Measurements from ENCODE around the gene GTPBP4.

GTPBP4 gene

DNA sequence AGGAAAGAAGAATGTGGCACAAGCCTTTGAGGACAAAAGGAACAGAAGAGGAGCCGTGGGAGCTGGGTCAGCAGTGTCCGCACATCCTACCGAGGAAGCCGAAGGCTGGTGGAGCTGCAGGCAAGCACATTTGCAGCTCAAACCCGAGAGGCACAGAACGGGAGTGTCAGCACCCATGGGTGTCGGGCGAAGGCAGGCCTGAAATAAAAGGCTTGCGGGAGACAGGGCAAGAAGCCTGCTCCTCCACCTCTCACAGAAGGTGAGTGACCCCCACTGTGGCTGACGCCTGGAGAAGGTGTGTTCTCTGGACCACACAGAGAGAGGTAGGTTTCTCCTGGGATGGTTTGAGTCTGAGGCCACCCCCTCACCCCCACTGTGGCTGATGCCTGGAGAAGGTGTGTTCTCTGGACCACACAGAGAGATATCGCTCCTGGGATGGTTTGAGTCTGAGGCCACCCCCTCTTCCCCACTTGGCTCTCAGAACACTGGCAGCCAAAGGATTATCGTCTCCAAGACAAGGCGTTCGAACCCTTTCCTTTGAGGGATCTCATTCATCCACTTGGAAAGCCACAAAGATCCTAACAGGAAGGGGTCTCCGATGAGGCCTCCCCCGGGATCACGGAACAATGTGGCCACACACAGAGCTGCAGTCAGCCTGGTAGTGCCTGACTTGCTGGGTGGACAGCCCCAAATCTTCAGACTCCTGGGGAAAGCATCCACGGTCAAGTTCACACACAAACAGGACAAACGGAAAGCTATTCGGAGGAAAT, 21.6 kb upstream of the GTPBP4 start:
- DNase-seq (no peak), ATAC-seq (peak; percentile 19)

DNA sequence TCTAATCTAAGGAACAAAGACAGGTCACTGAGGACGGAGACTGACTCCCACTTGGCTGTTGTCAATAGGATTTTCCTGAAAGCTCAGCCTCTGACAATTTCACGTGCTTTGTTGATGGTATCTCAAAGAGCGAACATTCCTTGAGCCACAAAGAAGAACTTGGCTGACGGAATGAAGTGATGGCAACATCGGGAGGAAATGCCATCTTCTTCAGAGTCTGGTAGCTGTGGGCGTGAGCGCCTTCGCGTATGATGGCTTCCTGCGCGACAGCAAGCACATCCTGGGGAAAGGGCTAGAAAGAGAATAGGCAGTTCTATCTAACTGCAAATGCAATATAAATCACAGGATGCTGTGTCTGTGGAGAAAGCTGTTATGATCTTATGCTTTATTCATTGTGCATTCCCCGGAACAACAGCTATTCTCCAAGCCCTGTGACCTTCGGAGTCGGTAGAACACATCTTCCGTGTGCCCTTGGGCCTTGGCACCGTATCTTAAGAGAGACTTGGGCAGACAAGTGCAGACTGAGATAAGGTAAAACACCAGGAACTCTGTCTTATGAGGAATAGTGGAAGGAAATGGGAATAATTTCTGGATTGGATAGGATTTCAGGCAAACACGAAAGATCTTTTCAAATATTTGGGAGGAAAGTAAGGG, 19.6 kb upstream of the GTPBP4 start:
- ATAC-seq (no peak), DNase-seq (no peak)

DNA sequence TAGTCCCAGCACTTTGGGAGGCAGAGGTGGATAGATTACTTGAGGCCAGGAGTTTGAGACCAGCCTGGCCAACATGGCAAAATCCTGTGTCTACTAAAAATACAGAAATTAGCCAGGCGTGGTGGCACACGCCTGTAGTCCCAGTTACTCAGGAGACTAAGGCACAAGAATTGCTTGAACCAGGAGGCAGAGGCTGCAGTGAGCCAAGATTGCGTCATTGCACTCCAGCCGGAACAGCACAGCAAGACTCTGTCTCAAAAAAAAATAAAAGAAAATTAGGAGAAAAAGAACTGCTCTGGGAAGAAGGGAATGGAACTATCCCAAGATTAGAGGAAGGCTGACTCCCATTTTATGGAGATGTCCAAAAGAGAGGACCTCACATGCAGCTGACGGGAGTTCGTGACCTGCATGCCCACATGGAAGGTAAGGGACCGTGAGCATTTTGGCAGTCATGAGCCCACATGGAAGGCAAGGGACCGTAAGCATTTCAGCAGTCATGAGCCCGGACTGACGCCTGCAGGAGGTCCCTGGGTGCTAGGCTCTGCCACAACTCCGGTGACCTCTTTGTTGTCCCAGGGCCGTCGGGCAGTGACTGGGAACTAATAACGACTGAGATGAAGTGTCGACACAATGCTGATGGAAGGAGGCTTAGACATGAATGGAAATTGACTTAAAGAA, 18.6 kb upstream of the GTPBP4 start:
- no peak for DNase-seq
- no peak for ATAC-seq

DNA sequence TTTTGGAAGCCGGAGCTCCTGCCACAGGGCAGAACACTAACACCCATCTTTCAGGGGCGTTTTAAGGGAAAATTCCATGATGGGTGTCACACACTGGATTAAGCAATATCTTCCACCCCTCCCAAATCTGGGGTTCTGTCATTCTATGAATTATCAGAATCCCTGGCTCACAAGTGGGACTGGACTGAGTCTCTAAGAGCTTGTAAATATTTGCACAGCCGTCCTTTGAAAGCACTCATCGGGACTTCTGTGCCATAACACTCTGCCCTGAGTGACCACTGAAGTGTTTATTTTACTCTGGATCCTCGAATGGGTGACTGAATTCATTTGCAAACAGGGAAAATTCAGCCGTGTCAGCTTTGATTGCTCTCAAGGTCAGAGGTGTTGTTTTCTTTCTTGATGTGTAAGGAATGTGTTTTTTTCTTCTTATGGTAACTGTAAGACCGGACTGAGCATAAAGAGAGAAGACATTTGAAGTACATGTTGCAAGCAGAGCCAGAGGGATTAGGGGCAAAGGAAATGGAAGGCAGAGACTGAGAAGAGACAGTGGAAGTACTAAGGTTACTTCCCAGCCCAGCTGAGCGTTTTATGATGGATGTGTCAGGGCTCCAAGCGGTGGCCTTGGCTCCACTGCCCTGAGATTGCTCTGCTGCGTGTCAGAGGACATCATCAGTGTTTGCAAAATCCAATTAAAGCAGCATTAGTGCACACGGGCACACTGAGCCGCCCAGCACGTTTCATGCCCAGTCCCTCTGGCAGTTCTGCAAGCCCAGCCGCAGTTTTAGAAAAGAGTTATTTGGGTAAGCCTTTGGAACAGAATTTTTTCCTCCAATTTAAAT, 17.7 kb upstream of the GTPBP4 start:
- ATAC-seq: no peak
- DNase-seq: no peak

DNA sequence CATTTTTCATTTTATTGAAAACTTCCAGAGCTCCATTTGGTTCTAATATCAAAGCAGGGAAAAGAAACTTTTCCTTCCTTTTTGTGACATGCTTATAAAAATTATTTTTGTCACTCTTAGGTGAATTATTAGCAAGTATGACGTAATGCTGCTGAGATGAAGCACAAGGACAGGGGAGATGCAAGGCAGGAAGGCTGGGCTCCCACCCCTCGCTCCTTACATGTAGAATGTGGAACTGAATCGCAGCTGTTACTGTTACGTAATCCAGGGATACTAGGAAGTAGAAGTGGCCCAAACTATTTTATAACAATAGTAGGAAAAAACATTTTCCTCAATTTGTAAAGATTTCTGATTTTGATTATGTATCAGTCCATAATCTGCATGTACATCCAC, 17.1 kb upstream of the GTPBP4 start:
- no peak for DNase-seq
- ATAC-seq: no peak

DNA sequence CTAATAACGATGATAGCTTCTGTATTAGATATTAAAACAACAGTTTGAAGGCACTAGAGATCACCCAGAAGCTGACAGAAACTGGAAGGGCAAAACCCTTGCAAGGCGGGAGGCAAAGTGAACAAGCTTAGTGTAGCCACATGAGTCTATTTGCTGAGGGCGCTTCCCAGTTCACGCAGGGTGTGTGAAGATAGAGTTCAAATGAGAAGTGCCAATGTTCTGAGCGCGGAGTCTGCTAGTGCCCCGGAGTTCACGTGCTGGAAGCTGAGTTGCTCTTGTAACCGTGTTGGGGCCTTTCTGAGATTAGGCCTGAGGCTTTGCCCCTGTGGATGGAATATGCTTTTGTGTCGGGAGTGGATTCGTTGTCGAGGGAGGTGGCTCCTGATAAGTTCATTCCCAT, 16.6 kb upstream of the GTPBP4 start:
- no peak for ATAC-seq
- no peak for DNase-seq

DNA sequence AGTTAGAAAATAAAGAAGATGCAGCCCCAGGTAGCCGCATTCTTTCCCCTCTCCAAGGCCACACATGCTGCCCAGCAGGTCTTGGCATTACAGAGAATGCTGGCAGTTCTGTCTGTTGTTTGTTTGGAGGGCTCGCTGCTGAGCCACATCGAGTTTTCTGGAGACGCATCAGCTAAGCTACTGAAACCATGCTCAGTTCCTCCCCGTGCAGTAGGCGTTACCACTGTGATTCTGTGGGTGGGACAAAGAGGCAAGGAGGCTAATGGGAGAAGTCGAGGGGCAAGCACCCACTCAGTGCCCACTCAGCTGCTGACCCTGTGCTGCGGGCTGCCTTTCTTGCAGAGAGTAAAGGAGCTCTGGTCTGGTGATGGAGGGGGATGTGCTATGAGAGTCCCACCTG, 15.5 kb upstream of the GTPBP4 start:
- ATAC-seq: no peak
- DNase-seq: no peak

DNA sequence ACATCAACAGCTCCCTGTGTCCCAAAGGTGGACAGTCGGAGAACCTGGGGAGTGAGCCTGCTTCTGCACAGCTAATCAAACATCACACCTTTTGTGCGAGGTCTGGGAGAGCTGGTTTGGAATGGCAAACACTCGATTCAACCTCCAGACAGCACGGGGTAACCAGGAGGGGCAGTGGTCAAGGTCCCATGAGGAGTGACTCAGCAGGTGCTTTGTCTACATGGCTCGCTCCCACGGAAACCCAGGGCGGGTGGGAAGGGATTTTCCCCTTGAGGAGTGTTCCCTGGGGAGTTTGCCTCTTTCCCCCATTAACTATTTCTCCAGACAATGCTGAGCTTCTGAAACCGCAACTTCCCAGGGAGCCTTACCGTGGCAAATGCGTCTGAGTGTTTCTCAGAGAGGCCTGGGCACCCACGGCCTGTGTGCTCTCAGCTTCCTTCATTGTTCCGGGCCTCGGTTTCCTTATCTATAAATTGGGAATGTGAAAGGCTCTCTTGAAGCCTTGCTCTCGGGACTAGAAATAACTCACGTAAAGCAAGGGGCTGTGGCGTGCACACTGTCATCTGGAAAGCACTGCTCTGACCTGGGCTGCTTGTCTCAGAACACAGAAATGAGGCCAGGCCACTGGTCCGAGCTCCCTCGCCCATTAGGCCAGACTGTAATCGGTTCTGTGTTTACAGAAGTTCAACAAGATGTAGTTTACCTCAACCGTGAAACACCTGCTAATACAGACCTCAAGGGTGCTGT, 14.0 kb upstream of the GTPBP4 start:
- ATAC-seq (no peak), DNase-seq (no peak)

DNA sequence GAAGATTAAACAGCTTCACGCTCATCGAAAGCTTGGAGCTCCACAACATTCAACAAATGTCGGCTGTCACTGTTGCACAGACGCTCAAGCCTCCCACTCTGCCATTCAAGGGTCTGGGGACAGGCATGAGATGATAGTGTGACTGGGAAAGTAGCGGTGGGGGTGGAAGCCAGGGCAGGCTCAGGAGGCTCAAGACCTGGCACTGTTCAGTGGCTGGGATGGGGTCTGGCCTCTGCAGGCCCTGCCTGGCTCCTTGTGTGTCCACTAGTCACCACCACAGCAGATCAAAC, 13.5 kb upstream of the GTPBP4 start:
- no peak for ATAC-seq
- no peak for DNase-seq

DNA sequence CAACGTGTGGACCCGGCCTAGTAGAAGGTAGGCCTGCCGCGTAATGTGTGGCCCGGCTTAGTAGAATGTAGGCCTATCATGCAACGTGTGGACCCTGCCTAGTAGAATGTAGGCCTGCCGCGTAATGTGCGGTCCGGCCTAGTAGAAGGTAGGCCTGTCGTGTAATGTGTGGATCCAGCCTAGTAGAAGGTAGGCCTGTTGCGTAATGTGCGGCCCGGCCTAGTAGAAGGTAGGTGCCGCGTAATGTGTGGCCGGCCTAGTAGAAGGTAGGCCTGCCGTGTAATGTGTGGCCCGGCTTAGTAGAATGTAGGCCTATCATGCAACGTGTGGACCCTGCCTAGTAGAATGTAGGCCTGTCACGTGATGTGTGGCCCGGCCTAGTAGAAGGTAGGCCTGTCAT, 11.9 kb upstream of the GTPBP4 start:
- no peak for ATAC-seq
- no peak for DNase-seq

DNA sequence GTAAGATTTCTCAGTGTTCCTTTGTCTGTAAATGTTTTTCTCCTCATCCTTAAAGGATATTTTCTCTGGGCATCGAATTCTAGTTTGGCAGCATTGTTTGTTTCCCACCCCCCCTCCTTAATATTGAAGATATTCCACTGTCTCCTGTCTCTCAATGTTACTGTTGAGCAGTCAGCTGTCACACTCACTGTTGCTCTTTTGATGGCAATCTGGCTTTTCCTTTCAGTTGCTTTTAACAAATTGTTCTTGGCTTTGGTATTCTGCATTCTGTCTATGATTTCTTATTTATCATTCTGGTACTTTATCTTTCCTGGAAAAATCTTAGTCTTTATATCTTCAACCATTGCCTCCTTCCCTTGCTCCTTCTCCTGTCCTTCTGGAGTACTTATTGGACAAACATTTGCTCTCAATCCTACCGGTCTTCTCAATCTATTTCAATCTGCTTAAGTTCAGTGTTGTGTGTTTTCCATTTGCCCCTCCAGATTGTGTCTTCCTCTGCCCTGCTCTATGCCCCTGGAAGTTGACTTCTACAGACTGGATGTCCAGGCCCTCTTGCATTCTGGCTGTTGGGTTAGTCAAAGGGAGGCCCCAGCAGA, 9.3 kb upstream of the GTPBP4 start:
- DNase-seq (no peak), ATAC-seq (no peak)

DNA sequence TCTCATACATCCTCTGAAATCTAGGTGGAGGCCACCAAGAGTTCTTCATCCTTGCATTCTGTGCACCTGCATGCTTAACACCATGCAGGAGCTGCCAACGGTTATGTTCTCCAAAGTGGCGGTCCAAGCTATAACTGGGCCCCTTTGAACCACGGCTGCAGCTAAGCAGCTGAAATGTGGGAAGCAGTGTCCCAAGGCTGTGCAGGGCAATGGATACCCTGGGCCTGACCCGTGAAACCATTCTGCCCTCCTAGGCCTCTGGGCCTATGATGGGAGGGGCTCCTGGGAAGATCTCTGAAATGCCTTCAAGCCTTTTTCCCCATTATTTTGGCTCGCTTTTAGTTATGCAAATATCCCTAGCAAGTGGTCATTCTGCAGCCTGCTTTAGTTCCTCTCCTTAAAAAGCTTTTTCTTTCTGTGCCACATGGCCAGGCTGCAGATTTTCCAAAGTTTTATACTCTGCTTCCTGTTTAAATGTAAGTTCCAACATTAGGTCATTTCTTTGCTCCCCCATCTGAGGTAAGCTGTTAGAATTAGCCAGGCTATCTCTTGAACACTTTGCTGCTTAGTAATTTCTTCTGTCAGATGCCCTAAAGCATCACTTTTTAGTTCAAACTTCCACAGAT, 7.7 kb upstream of the GTPBP4 start:
- ATAC-seq (no peak), DNase-seq (no peak)

DNA sequence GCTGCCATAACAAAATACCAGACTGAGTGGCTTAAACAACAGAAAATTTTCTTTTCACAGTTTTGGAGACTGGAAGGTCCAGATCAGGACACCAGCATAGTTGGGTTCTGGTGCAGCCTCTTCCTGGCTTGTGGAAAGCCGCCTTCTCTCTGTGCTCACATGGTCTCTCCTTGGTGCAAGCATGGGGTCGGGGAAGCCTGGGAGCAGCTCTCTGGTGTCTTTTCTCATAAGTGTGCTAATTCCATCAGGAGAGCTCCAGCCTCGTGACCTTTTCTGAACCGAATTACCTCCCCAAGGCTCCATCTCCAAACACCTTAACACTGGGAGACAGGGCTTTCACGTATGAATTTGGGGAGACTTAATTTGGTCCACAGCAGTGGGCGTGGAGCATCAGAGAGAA, 4.8 kb upstream of the GTPBP4 start:
- no peak for DNase-seq
- no peak for ATAC-seq

DNA sequence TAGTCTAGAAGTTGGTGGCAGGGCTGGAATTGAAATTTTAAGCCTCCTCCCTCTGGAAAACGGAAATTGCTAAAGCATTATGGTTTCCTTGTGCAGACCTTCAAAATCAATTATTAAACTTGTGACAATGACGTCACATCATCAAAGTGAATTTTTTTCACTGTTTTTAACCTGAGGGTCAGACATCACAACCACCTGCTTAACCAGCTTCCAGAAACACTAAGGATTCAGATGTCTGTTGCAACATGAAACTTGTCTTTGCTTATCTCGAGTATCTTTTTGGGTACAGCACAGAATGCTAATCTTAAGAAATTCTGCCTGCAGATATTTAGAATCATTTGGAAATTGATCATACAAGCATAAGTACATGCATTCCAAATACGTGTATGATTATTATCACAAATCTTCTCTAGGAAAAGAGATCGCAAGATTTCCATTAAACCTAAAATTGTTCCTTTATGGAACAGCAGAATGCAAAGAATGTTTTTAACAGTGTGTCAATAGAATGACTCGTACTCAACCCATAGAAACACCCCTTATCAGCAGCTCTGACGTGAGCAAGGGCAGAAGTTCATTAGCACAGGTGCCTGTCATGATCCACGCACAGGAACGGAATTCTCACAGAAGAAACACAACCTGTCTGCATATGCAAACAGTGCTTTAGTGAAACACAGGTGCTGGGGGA, 4.1 kb upstream of the GTPBP4 start:
- ATAC-seq (no peak), DNase-seq (no peak)

DNA sequence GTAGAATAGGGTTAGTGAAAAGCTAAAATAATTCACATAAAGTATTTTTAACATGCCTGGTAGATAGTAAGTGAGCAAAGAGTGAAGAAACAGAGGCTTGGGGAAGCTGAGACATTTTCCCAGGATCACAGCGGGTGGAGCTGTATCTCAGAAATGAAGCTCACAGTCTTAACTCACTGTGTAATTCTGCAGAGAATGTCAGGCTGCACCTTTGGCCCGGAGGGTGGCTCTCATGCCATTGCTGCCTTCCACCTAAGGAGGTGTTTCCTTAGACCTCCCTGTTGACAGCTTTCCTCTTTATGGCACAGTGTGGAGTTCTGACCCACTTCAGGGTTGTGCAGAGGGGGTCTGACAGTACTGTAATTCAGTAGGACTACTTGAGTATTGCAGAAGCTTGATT, 2.9 kb upstream of the GTPBP4 start:
- ATAC-seq (no peak), DNase-seq (no peak)

DNA sequence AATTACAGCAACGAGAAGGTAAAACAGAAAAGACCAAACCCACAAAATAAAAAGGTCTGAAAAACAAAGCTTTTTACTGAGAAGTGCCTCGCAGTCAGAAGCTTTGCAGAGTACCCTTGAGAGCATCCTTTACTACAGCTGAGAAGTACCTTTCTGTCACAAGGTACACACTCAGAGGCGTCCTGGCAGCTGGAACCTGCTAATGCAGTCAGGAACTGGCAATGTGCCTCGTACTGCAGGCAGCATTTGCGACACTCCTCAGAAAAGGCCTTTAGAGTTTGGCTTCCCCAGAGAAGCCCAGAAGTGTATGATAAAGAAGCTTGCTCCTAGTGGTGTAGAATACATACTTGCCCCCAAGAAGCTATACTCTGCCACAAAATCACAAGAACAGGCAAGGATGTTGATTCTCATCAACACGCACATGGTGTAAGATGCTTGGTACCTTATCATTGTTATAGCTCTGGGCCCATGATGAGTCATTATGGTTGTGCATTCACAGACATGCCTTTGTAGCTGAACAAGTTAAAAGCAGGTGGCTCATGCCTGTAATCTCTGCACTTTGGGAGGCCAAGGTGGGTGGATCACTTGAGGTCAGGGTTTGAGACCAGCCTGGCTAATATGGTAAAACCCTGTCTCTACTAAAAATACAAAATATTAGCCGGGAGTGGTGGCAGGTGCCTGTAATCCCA, 2.0 kb upstream of the GTPBP4 start:
- DNase-seq: no peak
- no peak for ATAC-seq

DNA sequence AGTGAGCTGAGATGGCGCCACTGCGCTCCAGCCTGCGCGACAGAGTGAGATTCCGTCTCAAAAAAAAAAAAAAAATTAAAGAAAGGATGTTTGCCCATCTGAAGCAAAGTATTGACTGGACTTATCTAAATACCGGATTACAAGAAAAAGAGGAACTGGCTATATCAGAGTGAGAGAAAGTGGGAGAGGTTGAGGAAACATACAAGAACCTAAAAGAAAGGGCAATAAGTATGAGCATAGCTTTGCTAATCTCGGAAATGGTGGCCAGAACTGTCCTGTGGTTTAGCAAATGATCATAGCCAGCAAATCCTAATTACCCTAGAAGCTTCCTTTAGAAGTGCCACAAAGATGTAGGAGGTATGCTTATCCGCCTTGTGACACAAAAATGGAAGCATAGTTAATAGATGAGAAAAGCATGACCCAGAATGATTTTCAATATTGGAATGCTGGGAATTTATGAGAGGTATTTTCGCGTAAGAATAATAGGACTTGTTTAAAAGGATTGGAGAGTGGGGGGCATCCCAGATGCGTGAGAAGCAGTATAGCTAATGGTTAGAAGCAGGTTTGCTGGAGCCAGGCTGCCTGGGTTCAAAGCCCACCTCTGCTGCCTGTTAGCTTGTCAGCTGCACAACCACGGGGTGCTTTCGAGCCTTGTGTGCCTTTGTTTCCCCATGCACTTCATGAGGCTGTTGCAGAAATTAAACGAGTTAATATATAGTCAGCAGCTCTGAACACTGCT, 1.2 kb upstream of the GTPBP4 start:
- DNase-seq: no peak

DNA sequence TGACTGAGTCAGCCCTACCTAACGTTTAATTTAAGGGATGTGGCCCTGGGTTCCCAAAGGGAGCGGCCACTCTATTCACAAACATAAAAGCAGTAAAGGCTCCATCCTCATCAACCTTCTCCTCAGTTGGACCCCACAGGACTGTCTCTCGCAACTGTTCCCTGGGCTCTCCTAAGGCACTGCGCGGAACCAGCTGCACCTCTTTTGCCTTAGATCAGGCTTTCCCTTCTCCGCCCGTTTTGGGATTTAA, 689 bp upstream of the GTPBP4 start:
- no peak for DNase-seq
- no peak for ATAC-seq

More for the DNA sequence above, 1.2 kb upstream of the GTPBP4 start:
- no peak for ATAC-seq

DNA sequence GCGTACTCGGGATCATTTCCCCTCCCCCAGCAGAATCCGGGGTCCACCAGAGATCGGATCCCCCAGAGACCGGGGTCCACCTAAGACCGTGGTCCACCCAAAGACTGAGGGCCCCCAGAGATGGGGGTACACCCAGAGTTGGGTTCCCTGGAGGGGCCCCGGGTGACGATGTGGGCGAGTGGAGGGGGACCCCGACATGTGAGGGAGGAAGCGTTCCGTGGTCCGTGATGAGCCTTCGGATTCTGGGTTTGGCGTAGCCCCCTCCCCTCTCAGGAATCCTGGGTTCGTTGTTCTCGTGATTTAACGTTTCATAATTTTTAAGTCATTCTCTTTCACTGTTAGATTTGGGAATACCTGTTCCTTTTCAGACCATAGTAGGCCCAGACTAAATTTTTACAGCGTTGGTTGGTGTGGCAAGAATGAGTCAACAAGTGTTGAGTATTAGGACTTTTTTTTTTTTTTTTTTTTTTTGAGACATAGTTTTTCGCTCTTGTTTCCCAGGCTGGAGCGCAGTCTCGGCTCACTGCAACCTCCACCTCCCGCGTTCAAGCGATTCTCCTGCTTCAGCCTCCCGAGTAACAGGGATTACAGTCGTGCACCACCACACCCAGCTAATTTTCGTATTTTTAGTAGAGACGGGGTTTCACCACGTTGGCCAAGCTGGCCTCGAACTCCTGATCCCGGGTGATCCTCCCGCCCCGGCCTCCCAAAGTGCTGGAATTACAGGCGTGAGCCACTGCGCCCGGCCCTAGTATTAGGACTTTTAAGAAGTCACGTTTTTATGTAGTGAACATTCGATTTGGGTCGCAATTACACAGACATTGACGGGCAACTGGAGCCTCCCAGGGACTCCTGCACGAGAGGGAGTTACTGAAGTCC, 672 bp downstream of the GTPBP4 start:
- DNase-seq (peak; percentile 17), ATAC-seq (peak; percentile 37)

All from stimulated activated naive CD8-positive, alpha-beta T cell treated with anti-CD3 and anti-CD28 coated beads, Interleukin-15, Interleukin-2, amounts not matched to agents 100 U/mL and 50 U/mL, for 24 hours (primary cell).